Breast epithelium (tissue), 4 donors: ENCODE results near the gene CLMN. TPM values are rescaled to one million over a fixed set of nuclear protein-coding genes. Genes with fewer than 3 reads are reported as not detected.

Source experiments
- DNase-seq, 2 donors: peaks; one replicate each; pipeline ENCODE4 v3.0.0-alpha.2; 2019; ENCODE audit warnings: low spot score in 2 of 2
- H3K27ac ChIP-seq, 2 donors: fragments of 200-600 bp; sonication (generic) in 1 of 2; one replicate each; pipeline ENCODE4 v1.5.1; 2016 to 2019; ENCODE audit warnings: mild to moderate bottlenecking in 1 of 2
- H3K27me3 ChIP-seq, 2 donors: fragments of 200-600 bp; sonication (generic) in 1 of 2; one replicate each; pipeline versions ENCODE4 v1.5.1 to v1.6.0; 2017 to 2019; ENCODE audit warnings: control low read depth in 1 of 2, mild to moderate bottlenecking in 1 of 2
- H3K36me3 ChIP-seq: fragments of 200-600 bp; one replicate; pipeline ENCODE4 v1.5.1; 2019
- H3K4me1 ChIP-seq, 2 donors: fragments of 200-600 bp; sonication (generic); one replicate each; pipeline ENCODE4 v1.5.1; 2016 to 2019; ENCODE audit warnings: control low read depth in 1 of 2
- H3K4me3 ChIP-seq, 3 donors: fragments of 200-600 bp; sonication (generic); 1 replicate in 2 of 3; 2 replicates in 1 of 3; pipeline ENCODE4 v1.5.1; 2016 to 2019; ENCODE audit warnings: mild to moderate bottlenecking in 3 of 3, moderate library complexity in 2 of 3
- H3K9me3 ChIP-seq, 2 donors: fragments of 200-600 bp; sonication (generic) in 1 of 2; one replicate each; pipeline ENCODE4 v1.5.1; 2016 to 2019; ENCODE audit warnings: control low read depth in 1 of 2
- CTCF ChIP-seq, 3 donors: fragments of 450-650 bp; IDR thresholded peaks; one replicate each; pipeline ENCODE4 v1.5.1; 2016 to 2017; ENCODE audit warnings: antibody characterized with exemption in 3 of 3, mild to moderate bottlenecking in 3 of 3, moderate library complexity in 3 of 3
- POLR2A ChIP-seq: fragments of 450-650 bp; IDR thresholded peaks from one replicate; pipeline ENCODE4 v1.6.1; 2016; ENCODE audit warnings: antibody characterized with exemption, mild to moderate bottlenecking, moderate library complexity
- POLR2AphosphoS5 ChIP-seq, 3 donors: sonication (generic); formaldehyde crosslinking; IDR thresholded peaks; one replicate each; pipeline ENCODE4 v1.6.1; 2017; ENCODE audit warnings: antibody characterized with exemption in 3 of 3
- intact Hi-C: fragments of 100-400 bp; cut with DNase I; formaldehyde crosslinking; loops from one replicate; pipeline ENCODE4 v1.15.1; 2023; ENCODE audit warnings: low total_unique reads
- total RNA-seq, 3 donors: library from RNA; depleted of rRNA; stranded (reverse); fragments of >200 nt; gene quantifications; one replicate each; pipeline ENCODE4 v1.1.0, GENCODE V29; 2016

Gene CLMN
- total RNA-seq, 3 donors from 2014 or later = 23.7 to 73.6 (median 48.5) TPM

DNA sequence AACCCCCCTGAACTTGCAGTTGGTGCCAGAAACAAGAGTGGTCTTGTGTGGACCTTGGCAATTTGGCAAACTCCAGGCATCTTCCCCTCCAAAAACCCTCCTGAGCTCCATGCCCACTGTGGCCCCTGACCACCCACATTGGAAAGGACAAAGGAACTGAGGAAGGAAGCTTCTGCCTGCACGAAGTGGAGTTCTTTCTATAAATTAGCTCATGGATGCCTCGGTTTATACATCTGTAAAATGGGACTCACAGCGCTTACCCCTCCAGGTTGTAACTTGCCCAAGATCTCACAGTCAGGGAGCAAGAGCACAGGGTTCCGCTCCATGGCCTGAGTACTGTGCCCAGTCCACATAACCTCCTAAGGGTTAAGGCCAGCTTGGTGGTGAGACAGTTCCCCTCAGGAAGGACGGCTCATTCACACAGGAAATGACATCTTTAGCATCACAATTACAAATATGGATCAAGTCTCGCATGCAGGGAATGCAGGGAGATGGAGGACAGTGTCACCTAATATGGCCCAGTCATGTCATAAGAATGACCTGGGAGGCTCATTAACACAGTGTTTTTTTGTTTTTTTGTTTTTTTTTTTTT, 66.6 kb downstream of the CLMN start:
- Histone ChIP-seq H3K36me3 (no peaks in the 10 kb centered on the region), H3K4me1 (peaks cover 0 to 7% of the 10 kb centered on the region in 2 donors), H3K9me3 (no peaks in the 10 kb centered on the region), H3K27me3 (no peaks in the 10 kb centered on the region), H3K4me3 (no peak overlapping the region), H3K27ac (no peak overlapping the region)
- intact Hi-C loops = no loop called here
- TF ChIP-seq CTCF (IDR thresholded peaks at IDR 0.05) (no peak), POLR2AphosphoS5 (IDR thresholded peaks at IDR 0.05) (no peak), POLR2A (no peak)
- DNase-seq = no peak

- Histone ChIP-seq H3K4me3 (no peak overlapping the region), H3K4me1 (peaks cover 0 to 7% of the 10 kb centered on the region in 2 donors), H3K36me3 (no peaks in the 10 kb centered on the region), H3K27ac (no peak overlapping the region), H3K9me3 (no peaks in the 10 kb centered on the region), H3K27me3 (no peaks in the 10 kb centered on the region)
- intact Hi-C loops = no loop called here
- no peak for TF ChIP-seq CTCF (IDR thresholded peaks at IDR 0.05)
- no peak for TF ChIP-seq POLR2AphosphoS5 (IDR thresholded peaks at IDR 0.05)
- no peak for TF ChIP-seq POLR2A
- DNase-seq = no peak
Measured at GRCh38 chr14:95252219-95252618, 67.5 kb downstream of the CLMN start.

- H3K27me3 ChIP-seq = no peaks in the 10 kb centered on the region
- no peak for TF ChIP-seq CTCF (IDR thresholded peaks at IDR 0.05)
- no peak for TF ChIP-seq POLR2AphosphoS5 (IDR thresholded peaks at IDR 0.05)
- no peak for TF ChIP-seq POLR2A
- DNase-seq = no peak
Measured at GRCh38 chr14:95250936-95251335, 68.8 kb downstream of the CLMN start.

GRCh38 chr14:95250140-95250769, 69.5 kb downstream of the CLMN start:
- TF ChIP-seq POLR2AphosphoS5 (IDR thresholded peaks at IDR 0.05) (no peak), CTCF (IDR thresholded peaks at IDR 0.05) (no peak), POLR2A (no peak)
- Histone ChIP-seq H3K36me3 (no peaks in the 10 kb centered on the region), H3K4me3 (no peak overlapping the region), H3K27ac (no peak overlapping the region), H3K4me1 (peaks cover 0 to 5% of the 10 kb centered on the region in 2 donors), H3K9me3 (no peaks in the 10 kb centered on the region), H3K27me3 (no peaks in the 10 kb centered on the region)
- DNase-seq = no peak
- intact Hi-C loops = no loop called here

More at GRCh38 chr14:95250936-95251335, 68.8 kb downstream of the CLMN start:
- intact Hi-C loops = no loop called here
- Histone ChIP-seq H3K36me3 (no peaks in the 10 kb centered on the region), H3K4me1 (peaks cover 0 to 7% of the 10 kb centered on the region in 2 donors), H3K27ac (no peak overlapping the region), H3K4me3 (no peak overlapping the region), H3K9me3 (no peaks in the 10 kb centered on the region)

GRCh38 chr14:95248432-95248831, 71.3 kb downstream of the CLMN start:
- no peak for TF ChIP-seq POLR2A
- no peak for TF ChIP-seq POLR2AphosphoS5 (IDR thresholded peaks at IDR 0.05)
- TF ChIP-seq CTCF (IDR thresholded peaks at IDR 0.05) = no peak
- H3K36me3 ChIP-seq = no peaks in the 10 kb centered on the region
- H3K4me3 ChIP-seq = no peak overlapping the region
- no peak for DNase-seq
- no peak overlapping the region for H3K27ac ChIP-seq
- H3K9me3 ChIP-seq = no peaks in the 10 kb centered on the region
- intact Hi-C loops = no loop called here
- H3K4me1 ChIP-seq = no peaks in the 10 kb centered on the region
- H3K27me3 ChIP-seq = no peaks in the 10 kb centered on the region
